Measurements from ENCODE around the gene COX8C.

GRCh38 chr14:93308686-93309345 lies 38.2 kb upstream of the COX8C start:
- TF ChIP-seq GATA3 (IDR thresholded peaks at IDR 0.05; ENCODE audit: low read depth, low read length) (no peak), GATA2 (IDR thresholded peaks at IDR 0.05; ENCODE audit: low read depth, low read length) (no peak)

Measured in SH-SY5Y (cell line).